Psoas muscle (tissue), 8 donors: ENCODE measurements around the gene SH3RF3. TPM values are rescaled to one million over a fixed set of nuclear protein-coding genes. Genes with fewer than 3 reads are reported as not detected.
A peak's percentile ranks its signal among the peaks of the same experiment; 100 is the strongest.

Source experiments
- ATAC-seq, 4 donors: fragments of 200-7000 bp; cut with Tn5 transposase; one replicate each; pipeline ENCODE4 v1.9.1; 2020; ENCODE audit warnings: moderate library complexity in 3 of 4, mild to moderate bottlenecking in 2 of 4
- DNase-seq, 2 donors: peaks; one replicate each; pipeline ENCODE4 v3.0.0-alpha.2; 2020
- H3K27ac ChIP-seq: fragments of 200-600 bp; one replicate; pipeline ENCODE4 v1.8.0; 2022
- H3K27me3 ChIP-seq, 3 donors: fragments of 200-600 bp in 1 of 3; one replicate each; pipeline versions ENCODE4 v1.6.1 to v1.8.0; 2013 to 2022; ENCODE audit warnings: low read length in 2 of 3, mild to moderate bottlenecking in 2 of 3, moderate library complexity in 1 of 3; ENCODE audit not compliant: insufficient read depth in 3 of 3
- H3K36me3 ChIP-seq, 2 donors: fragments of 200-600 bp in 1 of 2; one replicate each; pipeline versions ENCODE4 v1.6.1 to v1.8.0; 2013 to 2022; ENCODE audit warnings: low read depth in 1 of 2, mild to moderate bottlenecking in 1 of 2, moderate library complexity in 1 of 2; ENCODE audit not compliant: insufficient read depth in 1 of 2
- H3K4me1 ChIP-seq: fragments of 200-600 bp; one replicate; pipeline ENCODE4 v1.8.0; 2022
- H3K4me3 ChIP-seq: fragments of 200-600 bp; one replicate; pipeline ENCODE4 v1.8.0; 2022; ENCODE audit warnings: mild to moderate bottlenecking
- H3K9me3 ChIP-seq: fragments of 200-600 bp; one replicate; pipeline ENCODE4 v1.8.0; 2022
- CTCF ChIP-seq: fragments of 200-600 bp; IDR thresholded peaks from one replicate; pipeline ENCODE4 v1.8.0; 2022; ENCODE audit warnings: antibody characterized with exemption
- WGBS, 3 donors: extraction: QIAGEN DNeasy Blood & Tissue Kit; methylation state at CpG; one replicate each; pipeline versions ENCODE4 v1.1.6 to v1.1.7; 2013; 5-methylcytosine and 5-hydroxymethylcytosine counted together
- intact Hi-C, 2 donors: fragments of 100-400 bp; cut with DNase I; formaldehyde crosslinking; loops; one replicate each; pipeline versions ENCODE4 v1.11.0 to v1.14.2; 2022
- polyA plus RNA-seq, 3 donors: library from polyadenylated mRNA; stranded (reverse); fragments of 200-250 nt; gene quantifications; one replicate each; pipeline ENCODE4 v1.2.3, GENCODE V29; 2013
- total RNA-seq, 4 donors: library from RNA; stranded (reverse); fragmentation: NEBNext Ultra II Directional in 2 of 4; extraction: Animal tissue kit (Norgen Biotek cat#: 25700) in 2 of 4; gene quantifications; one replicate each; pipeline versions ENCODE4 v1.2.1 to v1.2.4, GENCODE V29; 2021 to 2023
- donor health status: healthy with polysubstance abuse.
- donor health status: DM: no; HTN: no; CAD: no; lungs with moderate emphysema.
- donor health status: Bipolar disorder and iron deficiency.
- donor health status: healthy.
- donor health status: DM: yes; HTN: yes; CAD: no.
- donor health status: DM: no; HTN: no; CAD: no.
- donor health status: DM: no; HTN: no; CAD: no.
- donor health status: DM: yes; HTN: yes; CAD: no.

SH3RF3 gene
- total and polyA plus RNA-seq, 7 donors = 4.6 to 27.0 (median 9.0) TPM

DNA sequence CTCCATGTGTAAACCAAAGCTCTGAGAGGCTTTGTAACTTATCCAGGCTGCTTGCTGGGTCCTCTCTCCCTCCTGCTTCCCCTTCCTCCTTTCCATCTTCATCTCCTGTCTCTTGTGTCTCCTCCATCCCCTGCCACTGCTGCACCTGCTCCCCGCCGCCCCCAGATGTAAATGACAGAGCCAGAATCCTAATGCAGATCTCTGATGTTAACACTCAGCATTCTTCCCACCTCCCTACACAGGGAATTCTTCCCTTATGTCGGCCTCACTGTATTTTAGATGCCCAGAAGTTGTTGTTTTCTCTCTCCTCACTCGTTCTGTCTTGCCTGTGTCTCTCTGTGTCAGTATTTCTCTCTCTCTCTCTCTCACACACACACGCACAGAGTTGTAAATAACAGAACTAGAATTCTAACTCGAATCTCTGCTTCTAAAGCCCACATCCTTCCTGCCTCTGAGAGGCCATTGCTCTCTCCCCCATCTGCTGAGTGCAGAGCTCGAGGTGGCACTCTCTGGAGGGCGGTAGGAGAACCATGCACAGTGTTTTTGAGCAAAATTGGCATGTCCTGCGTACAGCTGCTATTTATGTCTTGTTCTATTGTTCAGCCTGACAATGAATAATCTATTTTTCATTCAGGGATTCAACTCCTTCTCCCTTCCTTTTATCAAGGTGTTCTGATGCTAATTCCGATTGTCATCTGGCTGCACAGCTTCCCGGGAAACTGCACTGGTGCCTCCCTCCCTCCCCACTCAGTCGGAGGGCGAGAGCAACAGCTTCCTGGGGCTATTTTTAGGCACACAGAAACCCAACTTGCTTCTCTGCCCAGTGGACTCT is 219.9 kb downstream of the SH3RF3 start:
- Histone ChIP-seq H3K27me3 (no peaks in the 10 kb centered on the region), H3K36me3 (no peaks in the 10 kb centered on the region), H3K4me3 (no peak overlapping the region), H3K9me3 (no peaks in the 10 kb centered on the region), H3K27ac (peak overlapping the region; percentile 67), H3K4me1 (peaks cover 52% of the 10 kb centered on the region)
- ATAC-seq = peak in 2 of 4 donors; percentile 13 to 32
- no peak for TF ChIP-seq CTCF
- intact Hi-C loops = no loop called here
- WGBS, 3 donors = 45 to 55% (median 49%) methylated on average over 13 of the region's 13 CpGs
- no peak for DNase-seq

DNA sequence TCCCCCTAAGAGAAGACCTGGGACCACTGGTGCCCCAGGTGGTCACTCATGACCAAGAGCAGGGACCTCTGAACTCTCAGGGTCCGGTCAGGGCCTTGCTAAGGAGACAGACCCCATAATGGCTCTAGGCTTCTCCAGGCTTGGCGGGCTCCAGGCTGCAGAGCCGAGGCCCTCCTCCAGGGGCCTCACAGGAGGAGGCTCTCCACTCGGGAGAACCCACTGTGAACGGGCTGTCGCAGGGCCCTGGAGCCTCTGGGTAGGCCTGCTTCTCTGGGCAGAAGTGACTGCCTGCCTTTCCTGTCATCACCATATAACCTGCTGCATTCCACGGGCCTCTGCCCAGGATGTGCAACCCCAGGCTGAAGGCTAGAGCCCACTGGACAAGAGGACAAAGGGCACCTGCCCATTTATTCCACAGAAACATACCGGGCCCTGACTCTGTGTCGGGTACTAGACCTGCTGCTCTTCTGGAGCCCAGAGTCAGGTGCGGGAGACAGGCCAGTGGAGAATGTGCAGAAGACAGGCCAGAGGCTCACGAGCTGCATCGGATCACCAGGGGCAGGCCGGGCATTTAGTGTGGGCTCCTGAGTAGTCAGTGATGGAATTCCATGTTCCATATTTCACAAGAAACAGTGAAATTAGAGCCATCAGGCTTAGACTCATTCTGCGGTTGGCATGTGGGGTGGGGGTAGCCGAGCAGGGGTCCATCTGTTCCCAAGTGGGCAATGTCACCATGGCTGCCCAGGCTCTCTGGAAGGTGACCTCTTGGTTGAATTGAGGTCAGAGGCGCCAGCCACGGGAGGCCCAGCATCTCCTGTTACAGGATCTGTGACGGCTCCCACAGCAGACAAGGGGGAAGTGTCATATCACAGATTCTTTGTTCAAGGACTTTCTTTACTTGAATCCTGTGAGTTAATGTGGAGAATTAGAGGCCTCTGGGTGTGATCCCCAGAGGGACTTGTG is 220.8 kb downstream of the SH3RF3 start:
- WGBS, 3 donors = 73 to 85% (median 77%) methylated on average over 18 of the region's 18 CpGs
- Histone ChIP-seq H3K27ac (peak overlapping the region; percentile 67), H3K27me3 (no peaks in the 10 kb centered on the region), H3K36me3 (no peaks in the 10 kb centered on the region), H3K4me1 (peaks cover 52% of the 10 kb centered on the region), H3K4me3 (no peak overlapping the region), H3K9me3 (no peaks in the 10 kb centered on the region)
- no peak for DNase-seq
- ATAC-seq = peak; percentile 26 to 46 (median 38)
- intact Hi-C loops = no loop called here
- peak; percentile 4 for TF ChIP-seq CTCF

DNA sequence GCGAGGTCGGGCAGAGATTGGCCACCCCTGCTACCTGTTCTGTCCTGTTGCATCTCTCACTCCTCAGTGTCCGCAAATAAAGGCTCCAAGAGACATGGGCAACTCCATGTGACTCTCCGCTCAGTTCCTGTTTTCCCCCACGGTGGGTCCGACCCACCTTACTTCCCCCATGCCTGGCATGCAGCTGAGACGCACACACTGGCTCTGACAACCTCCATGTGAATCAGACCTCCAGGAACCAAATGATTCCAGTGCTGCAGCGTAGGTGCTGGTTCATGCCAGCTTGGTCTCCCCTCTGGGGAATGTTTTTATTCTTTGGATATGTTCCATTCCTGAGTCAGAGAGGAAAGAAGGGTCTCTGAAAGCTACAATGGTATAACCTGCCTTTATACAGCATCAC is 221.5 kb downstream of the SH3RF3 start:
- DNase-seq = no peak
- TF ChIP-seq CTCF = no peak
- 78 to 86% (median 84%) methylated on average over 8 of the region's 8 CpGs for WGBS, 3 donors
- Histone ChIP-seq H3K4me1 (peaks cover 52% of the 10 kb centered on the region), H3K4me3 (no peak overlapping the region), H3K27ac (peak overlapping the region; percentile 67), H3K36me3 (no peaks in the 10 kb centered on the region), H3K27me3 (no peaks in the 10 kb centered on the region), H3K9me3 (no peaks in the 10 kb centered on the region)
- ATAC-seq = no peak
- intact Hi-C loops = no loop called here

DNA sequence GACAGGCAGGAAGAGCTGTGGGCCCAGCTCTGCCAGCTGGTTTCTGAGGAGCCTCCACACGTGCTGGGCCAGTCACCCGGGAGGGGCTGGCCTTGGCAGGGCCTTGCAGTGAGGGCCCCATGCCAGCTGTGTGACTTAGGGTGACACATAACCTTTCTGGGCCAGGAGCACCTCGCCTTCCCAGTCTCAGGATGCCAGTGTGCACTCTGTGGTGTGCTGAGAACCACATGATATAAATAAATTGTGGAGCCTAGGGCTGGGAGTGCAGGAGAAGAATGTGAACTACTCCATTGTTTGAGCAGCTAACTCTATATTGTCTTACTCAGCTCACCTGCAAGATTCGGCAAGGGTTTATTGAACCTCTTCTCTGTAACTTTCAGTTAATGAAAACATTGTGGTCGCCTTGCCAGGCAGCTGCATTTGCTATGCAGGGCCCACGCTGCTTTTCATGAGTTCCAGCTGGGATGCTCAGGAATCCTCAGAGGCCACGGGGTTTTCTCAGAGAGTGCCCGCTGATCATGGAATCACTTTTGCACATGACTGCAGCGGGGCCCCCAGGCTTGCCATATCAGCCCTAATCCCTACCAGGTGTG is 222.3 kb downstream of the SH3RF3 start:
- Histone ChIP-seq H3K4me3 (no peak overlapping the region), H3K27ac (peak overlapping the region; percentile 67), H3K36me3 (no peaks in the 10 kb centered on the region), H3K27me3 (no peaks in the 10 kb centered on the region), H3K9me3 (no peaks in the 10 kb centered on the region), H3K4me1 (peaks cover 52% of the 10 kb centered on the region)
- 24 to 41% (median 29%) methylated on average over 9 of the region's 9 CpGs for WGBS, 3 donors
- intact Hi-C loops = no loop called here
- DNase-seq (peak; percentile 80 to 93), ATAC-seq (peak; percentile 82 to 93 (median 90))
- TF ChIP-seq CTCF = no peak
